Fibroblast of lung (primary cell): ENCODE data around the gene SLC25A44.

Experiments
- CTCF ChIP-seq, 2 donors: IDR thresholded peaks in 1 of 2; conservative IDR thresholded peaks in 1 of 2; 1 replicate in 1 of 2; 2 replicates in 1 of 2; pipeline ENCODE4 v1.5.1; 2011 to 2012; ENCODE audit warnings: low read length in 2 of 2, control low read depth in 1 of 2, inconsistent platforms in 1 of 2, low read depth in 1 of 2, mild to moderate bottlenecking in 1 of 2
- EZH2 ChIP-seq: IDR thresholded peaks from 2 replicates; pipeline ENCODE4 v1.5.1; 2012; ENCODE audit warnings: low read length, control low read depth, mild to moderate bottlenecking; ENCODE audit errors: missing control alignments

GRCh38 chr1:156151093-156151688 is 42.7 kb upstream of the SLC25A44 start:
- TF ChIP-seq CTCF (conservative IDR thresholded peaks at IDR 0.05 in 1 of 2, IDR thresholded peaks at IDR 0.05 in 1 of 2; ENCODE audit: low read depth in 1 of 2, low read length in 2 of 2) (no peak), EZH2 (no peak)
